ENCODE data around the gene TSPAN3. TPM values are rescaled to one million over a fixed set of nuclear protein-coding genes. Genes with fewer than 3 reads are reported as not detected.
A peak's percentile ranks its signal among the peaks of the same experiment; 100 is the strongest.

The TSPAN3 gene
- total RNA-seq, 3 donors from 2014 or later, result 38.6 to 53.1 (median 42.8) TPM

GRCh38 chr15:77029166-77030047 lies 41.5 kb downstream of the TSPAN3 start:
- ATAC-seq (no peak), DNase-seq (no peak)
- no peaks in the 10 kb centered on the region for H3K27me3 Mint-ChIP-seq (ENCODE audit: low read depth)
- peaks cover 6% of the 10 kb centered on the region for H3K36me3 Mint-ChIP-seq (ENCODE audit: insufficient read depth)
- no peak overlapping the region for H3K4me3 Mint-ChIP-seq
- H3K9me3 Mint-ChIP-seq, result no peaks in the 10 kb centered on the region
- H3K4me1 Mint-ChIP-seq (ENCODE audit: low read depth), result peaks cover 1% of the 10 kb centered on the region

DNA sequence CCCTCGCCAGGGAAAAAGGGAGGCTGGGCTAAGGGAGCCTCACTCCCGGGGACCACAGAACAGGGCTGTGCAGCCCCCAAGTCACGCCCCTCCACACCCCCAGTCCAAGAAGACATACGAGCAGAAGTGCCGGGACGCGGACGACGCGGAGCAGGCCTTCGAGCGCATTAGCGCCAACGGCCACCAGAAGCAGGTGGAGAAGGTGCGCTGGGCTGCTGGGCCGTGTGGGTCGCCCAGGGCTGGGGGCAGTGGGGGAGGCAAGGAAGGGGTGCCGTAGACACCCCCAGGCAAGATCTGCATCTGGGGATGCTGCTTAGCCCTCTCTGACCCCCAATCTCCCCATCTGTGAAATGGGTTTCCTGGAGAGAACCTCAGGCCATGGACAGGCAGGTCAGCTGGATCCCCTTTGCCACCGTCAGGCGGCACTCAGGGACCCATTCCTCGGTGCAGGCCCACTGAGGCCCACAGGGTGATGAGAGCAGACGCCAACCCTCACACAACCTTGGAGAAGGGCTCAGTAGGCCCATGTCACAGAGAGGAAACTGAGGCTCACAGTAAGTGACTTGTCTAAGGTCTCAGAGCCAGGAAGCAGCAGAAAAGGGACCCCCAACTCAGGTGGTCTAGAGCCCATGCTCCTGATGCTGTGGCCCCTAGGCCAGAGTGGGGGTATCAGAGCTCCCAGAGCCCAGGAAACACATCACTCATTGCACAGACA lies 42.3 kb downstream of the TSPAN3 start:
- Mint-ChIP-seq H3K9me3 (no peaks in the 10 kb centered on the region), H3K4me1 (ENCODE audit: low read depth) (peaks cover 7% of the 10 kb centered on the region)

GRCh38 chr15:77027697-77028450 lies 43.0 kb downstream of the TSPAN3 start:
- H3K4me1 Mint-ChIP-seq (ENCODE audit: low read depth), result peaks cover 14% of the 10 kb centered on the region
- no peak for ATAC-seq
- no peak for DNase-seq
- H3K36me3 Mint-ChIP-seq (ENCODE audit: insufficient read depth), result peaks cover 5% of the 10 kb centered on the region
- no peaks in the 10 kb centered on the region for H3K27me3 Mint-ChIP-seq (ENCODE audit: low read depth)
- no peak overlapping the region for H3K4me3 Mint-ChIP-seq
- no peaks in the 10 kb centered on the region for H3K9me3 Mint-ChIP-seq

More for the DNA sequence above, 42.3 kb downstream of the TSPAN3 start:
- DNase-seq, result no peak
- no peak for ATAC-seq
- no peak overlapping the region for H3K4me3 Mint-ChIP-seq
- no peaks in the 10 kb centered on the region for H3K27me3 Mint-ChIP-seq (ENCODE audit: low read depth)
- H3K36me3 Mint-ChIP-seq (ENCODE audit: insufficient read depth), result peaks cover 5% of the 10 kb centered on the region

GRCh38 chr15:77027111-77027696 lies 43.7 kb downstream of the TSPAN3 start:
- Mint-ChIP-seq H3K9me3 (no peaks in the 10 kb centered on the region), H3K27me3 (ENCODE audit: low read depth) (no peaks in the 10 kb centered on the region), H3K4me3 (no peak overlapping the region), H3K36me3 (ENCODE audit: insufficient read depth) (peaks cover 7% of the 10 kb centered on the region), H3K4me1 (ENCODE audit: low read depth) (peaks cover 21% of the 10 kb centered on the region)
- DNase-seq (peak; percentile 0), ATAC-seq (no peak)

- Mint-ChIP-seq H3K27me3 (ENCODE audit: low read depth) (no peaks in the 10 kb centered on the region), H3K36me3 (ENCODE audit: insufficient read depth) (peaks cover 9% of the 10 kb centered on the region), H3K4me1 (ENCODE audit: low read depth) (peaks cover 27% of the 10 kb centered on the region), H3K9me3 (no peaks in the 10 kb centered on the region), H3K4me3 (no peak overlapping the region)
- DNase-seq (peak; percentile 2), ATAC-seq (no peak)
Measured at GRCh38 chr15:77026501-77027110, 44.3 kb downstream of the TSPAN3 start.

GRCh38 chr15:77025941-77026411 lies 44.9 kb downstream of the TSPAN3 start:
- Mint-ChIP-seq H3K27me3 (ENCODE audit: low read depth) (no peaks in the 10 kb centered on the region), H3K4me1 (ENCODE audit: low read depth) (peaks cover 33% of the 10 kb centered on the region), H3K4me3 (no peak overlapping the region), H3K36me3 (ENCODE audit: insufficient read depth) (peaks cover 9% of the 10 kb centered on the region), H3K9me3 (no peaks in the 10 kb centered on the region)
- peak; percentile 1 for DNase-seq
- ATAC-seq, result no peak

DNA sequence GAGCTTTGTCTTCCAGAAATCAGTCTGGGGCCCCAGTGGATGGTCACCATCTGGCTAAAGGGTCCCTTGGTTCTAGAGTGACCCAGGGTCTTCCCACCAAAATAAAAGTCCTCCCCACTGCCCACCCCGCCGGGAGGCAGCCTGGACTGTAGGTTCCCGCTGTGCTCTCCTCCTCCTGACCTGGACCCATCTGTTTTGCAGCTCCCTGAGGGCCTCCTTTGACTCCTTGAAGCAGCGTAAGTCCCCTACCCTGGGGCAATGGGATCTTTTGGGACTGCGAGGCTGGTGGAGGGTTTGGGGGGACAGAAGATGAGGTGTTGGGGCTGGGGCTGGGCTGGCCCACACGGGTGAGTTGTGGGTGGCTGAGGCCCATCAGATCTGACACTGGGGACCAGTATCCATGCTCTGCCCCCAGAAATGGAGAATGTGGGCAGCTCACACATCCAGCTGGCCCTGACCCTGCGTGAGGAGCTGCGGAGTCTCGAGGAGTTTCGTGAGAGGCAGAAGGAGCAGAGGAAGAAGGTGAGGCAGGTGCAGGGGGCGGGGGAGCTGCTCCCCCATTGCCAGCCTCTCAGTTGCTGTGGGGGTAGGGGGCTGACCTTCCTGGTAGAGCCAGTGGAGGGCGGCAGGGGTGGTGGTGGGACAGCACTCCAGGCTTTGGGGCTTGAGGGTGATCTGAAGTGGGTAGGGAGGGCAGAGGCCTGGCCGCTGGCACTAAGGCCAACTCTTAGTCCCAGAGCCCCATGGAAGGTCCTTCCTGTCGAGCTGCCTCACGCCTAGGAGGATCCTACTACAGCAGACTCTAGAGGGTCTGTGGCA lies 45.6 kb downstream of the TSPAN3 start:
- peak; percentile 3 for DNase-seq
- H3K4me1 Mint-ChIP-seq (ENCODE audit: low read depth), result peaks cover 39% of the 10 kb centered on the region
- H3K4me3 Mint-ChIP-seq, result no peak overlapping the region
- no peaks in the 10 kb centered on the region for H3K27me3 Mint-ChIP-seq (ENCODE audit: low read depth)
- H3K9me3 Mint-ChIP-seq, result no peaks in the 10 kb centered on the region
- H3K36me3 Mint-ChIP-seq (ENCODE audit: insufficient read depth), result peaks cover 11% of the 10 kb centered on the region
- ATAC-seq, result no peak

- DNase-seq, result peak; percentile 71
- Mint-ChIP-seq H3K9me3 (no peaks in the 10 kb centered on the region), H3K27me3 (ENCODE audit: low read depth) (no peaks in the 10 kb centered on the region), H3K4me1 (ENCODE audit: low read depth) (peaks cover 47% of the 10 kb centered on the region), H3K4me3 (no peak overlapping the region), H3K36me3 (ENCODE audit: insufficient read depth) (peaks cover 18% of the 10 kb centered on the region)
- peak in 1 of 2 donors; percentile 50 for ATAC-seq
Measured at GRCh38 chr15:77024273-77025082, 46.4 kb downstream of the TSPAN3 start.

- Mint-ChIP-seq H3K27me3 (ENCODE audit: low read depth) (no peaks in the 10 kb centered on the region), H3K4me3 (no peak overlapping the region), H3K4me1 (ENCODE audit: low read depth) (peaks cover 53% of the 10 kb centered on the region), H3K9me3 (no peaks in the 10 kb centered on the region), H3K36me3 (ENCODE audit: insufficient read depth) (peaks cover 21% of the 10 kb centered on the region)
- ATAC-seq (no peak), DNase-seq (no peak)
Measured at GRCh38 chr15:77023576-77024272, 47.2 kb downstream of the TSPAN3 start.

DNA sequence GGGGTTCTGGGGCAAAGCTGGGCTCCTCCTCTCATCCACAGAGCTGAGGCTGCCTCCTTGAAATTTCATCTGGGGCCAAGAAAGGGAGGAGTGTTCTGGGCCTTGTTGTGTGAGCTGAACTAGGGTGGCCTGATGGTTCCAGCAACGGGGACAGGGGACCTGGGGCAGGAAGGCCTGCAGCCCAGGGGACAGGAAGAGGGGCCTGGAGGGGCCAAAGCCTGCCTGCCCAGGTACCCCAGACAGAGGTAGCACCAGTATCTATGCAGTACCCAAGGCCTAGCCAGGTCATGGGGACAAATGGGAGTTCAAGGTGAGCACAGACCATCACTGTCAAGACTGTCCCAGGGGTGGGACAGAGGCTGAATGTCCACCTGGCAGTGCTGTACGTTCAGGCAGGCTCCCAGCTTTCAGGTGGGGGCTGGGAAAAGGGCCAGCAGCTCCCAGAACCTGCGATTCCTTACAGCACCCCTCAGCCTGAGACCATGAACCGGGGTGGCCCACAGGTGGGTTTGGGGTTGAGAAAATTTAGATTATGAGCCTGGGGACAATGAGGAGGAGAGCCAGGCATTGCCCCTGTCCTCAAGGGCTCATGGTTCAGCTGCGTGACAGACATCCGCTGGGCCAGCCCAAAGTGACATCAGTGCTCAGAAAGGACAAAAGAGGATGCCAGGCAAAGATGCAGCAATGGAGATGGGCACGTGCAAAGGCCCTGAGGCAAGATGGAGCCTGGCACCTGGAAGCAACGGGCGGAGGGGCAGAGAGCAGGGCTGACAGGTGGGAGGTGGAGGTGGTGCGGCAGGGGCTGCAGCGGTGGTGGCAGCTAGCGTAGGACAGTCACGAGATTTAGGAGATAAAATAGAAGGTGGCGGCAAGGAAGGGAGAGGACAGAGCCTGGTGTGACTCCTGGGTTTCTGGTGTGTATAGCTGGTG lies 48.0 kb downstream of the TSPAN3 start:
- no peak for ATAC-seq
- Mint-ChIP-seq H3K4me3 (no peak overlapping the region), H3K4me1 (ENCODE audit: low read depth) (peaks cover 61% of the 10 kb centered on the region), H3K9me3 (no peaks in the 10 kb centered on the region), H3K27me3 (ENCODE audit: low read depth) (no peaks in the 10 kb centered on the region), H3K36me3 (ENCODE audit: insufficient read depth) (peaks cover 28% of the 10 kb centered on the region)
- no peak for DNase-seq

DNA sequence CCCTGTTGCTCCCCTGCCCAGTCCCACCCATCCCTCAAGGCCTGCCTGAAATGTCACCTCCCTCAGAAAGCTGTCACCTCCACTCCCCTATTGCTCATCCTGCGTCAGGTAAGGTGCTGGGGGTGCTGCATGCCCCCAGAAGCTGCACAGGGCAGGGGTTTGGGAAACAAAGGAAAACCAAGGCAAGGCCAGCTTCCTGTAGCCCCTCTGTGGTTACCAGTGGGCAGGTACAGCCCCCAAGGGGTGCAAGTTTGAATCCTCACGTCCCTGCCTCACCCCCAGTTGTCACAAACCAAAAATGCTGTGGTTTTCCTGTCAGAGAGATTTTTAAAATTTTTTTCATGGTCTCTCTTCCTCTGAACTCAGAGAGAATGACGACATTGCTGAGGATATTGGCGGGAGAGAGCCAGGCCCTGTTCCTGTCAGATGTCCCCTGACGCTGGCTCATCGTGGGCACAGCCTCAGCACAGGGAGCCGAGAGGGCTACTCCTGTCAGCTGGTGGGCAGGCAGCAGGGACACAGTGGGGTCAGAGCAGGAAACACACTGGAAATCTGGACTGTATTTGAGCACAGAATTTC lies 49.0 kb downstream of the TSPAN3 start:
- DNase-seq (no peak), ATAC-seq (peak; percentile 59 to 63)
- H3K9me3 Mint-ChIP-seq, result no peaks in the 10 kb centered on the region
- H3K36me3 Mint-ChIP-seq (ENCODE audit: insufficient read depth), result peaks cover 26% of the 10 kb centered on the region
- peak overlapping the region; percentile 13 for H3K4me3 Mint-ChIP-seq
- H3K27me3 Mint-ChIP-seq (ENCODE audit: low read depth), result no peaks in the 10 kb centered on the region
- peaks cover 68% of the 10 kb centered on the region for H3K4me1 Mint-ChIP-seq (ENCODE audit: low read depth)
